PC-3 (cell line): ENCODE data around the gene DPYSL4. TPM values are rescaled to one million over a fixed set of nuclear protein-coding genes. Genes with fewer than 3 reads are reported as not detected.

Experiments used
- ATAC-seq: fragments of 200-7000 bp; cut with Tn5 transposase; 2 replicates; pipeline ENCODE4 v1.9.1; 2020; ENCODE audit warnings: mild to moderate bottlenecking, moderate library complexity
- BruUV-seq: library from RNA; stranded (reverse); fragments of 400-500 nt; replicated peaks from 2 replicates; lab custom pipeline; 2021; lab: Mats Ljungman, UMichigan
- CTCF ChIA-PET: fragments of 300-600 bp; sonication (Branson Sonifier 250); formaldehyde crosslinking; loops from one replicate; lab custom pipeline; 2022; ENCODE audit warnings: antibody characterized with exemption; lab: Charles Lee
- POLR2A ChIA-PET: fragments of 300-600 bp; sonication (Branson Sonifier 250); formaldehyde crosslinking; loops from one replicate; lab custom pipeline; 2022; ENCODE audit warnings: antibody characterized with exemption; ENCODE audit not compliant: unreplicated experiment; lab: Charles Lee
- DNase-seq: peaks from one replicate; pipeline ENCODE4 v3.0.0-alpha.2; 2015
- H2AFZ ChIP-seq: fragments of 300-600 bp; sonication (generic); 2 replicates; pipeline ENCODE4 v1.6.0; 2016; ENCODE audit warnings: antibody characterized with exemption, low read length
- H3F3A ChIP-seq: fragments of 300-600 bp; sonication (generic); one replicate; pipeline ENCODE4 v1.6.0; 2017; ENCODE audit warnings: antibody characterized with exemption, low read length, control low read depth, mild to moderate bottlenecking; ENCODE audit not compliant: unreplicated experiment
- H3K27ac ChIP-seq: fragments of 300-600 bp; sonication (generic); 2 replicates; pipeline ENCODE4 v1.5.1; 2016; ENCODE audit warnings: mild to moderate bottlenecking, low read length
- H3K27me3 ChIP-seq: fragments of 300-600 bp; sonication (generic); 2 replicates; pipeline ENCODE4 v1.6.1; 2016; ENCODE audit warnings: low read length, mixed read lengths
- H3K36me3 ChIP-seq: fragments of 300-600 bp; sonication (generic); 2 replicates; pipeline ENCODE4 v1.6.1; 2016; ENCODE audit warnings: low read depth, mixed run types, low read length, mixed read lengths
- H3K4me1 ChIP-seq: fragments of 300-600 bp; sonication (generic); 2 replicates; pipeline ENCODE4 v1.5.1; 2016; ENCODE audit warnings: low read length; ENCODE audit not compliant: insufficient read depth
- H3K4me2 ChIP-seq: fragments of 300-600 bp; sonication (generic); 2 replicates; pipeline ENCODE4 v1.6.0; 2016; ENCODE audit warnings: low read length
- H3K4me3 ChIP-seq: fragments of 300-600 bp; sonication (generic); 2 replicates; pipeline ENCODE4 v1.5.1; 2016; ENCODE audit warnings: mild to moderate bottlenecking, low read length, mixed read lengths
- H3K79me2 ChIP-seq: fragments of 300-600 bp; sonication (generic); 2 replicates; pipeline ENCODE4 v1.6.1; 2017; ENCODE audit warnings: low read length, mixed read lengths
- H3K9ac ChIP-seq: fragments of 300-600 bp; sonication (generic); 2 replicates; pipeline ENCODE4 v1.6.0; 2016; ENCODE audit warnings: mild to moderate bottlenecking, low read length
- H3K9me2 ChIP-seq: fragments of 300-600 bp; sonication (generic); replicated peaks from 2 replicates; pipeline ENCODE4 v1.6.1; 2016; ENCODE audit warnings: mixed run types, low read length, mixed read lengths
- H3K9me3 ChIP-seq: fragments of 300-600 bp; sonication (generic); 2 replicates; pipeline ENCODE4 v1.6.1; 2016; ENCODE audit warnings: low read length, mixed read lengths
- H4K20me1 ChIP-seq: fragments of 300-600 bp; sonication (generic); 2 replicates; pipeline ENCODE4 v1.6.1; 2016; ENCODE audit warnings: low read length, mixed read lengths
- CTCF ChIP-seq: fragments of 300-600 bp; sonication (generic); conservative IDR thresholded peaks from 2 replicates; pipeline ENCODE4 v1.5.1; 2017; ENCODE audit warnings: antibody characterized with exemption, low read depth, mild to moderate bottlenecking, low read length
- EZH2 ChIP-seq: fragments of 300-600 bp; sonication (generic); IDR thresholded peaks from one replicate; pipeline ENCODE4 v1.6.1; 2017; ENCODE audit warnings: antibody characterized with exemption, mild to moderate bottlenecking, low read length; ENCODE audit not compliant: unreplicated experiment
- EZH2phosphoT487 ChIP-seq: fragments of 300-600 bp; sonication (generic); IDR thresholded peaks from 2 replicates; pipeline ENCODE4 v1.6.1; 2018; ENCODE audit warnings: mild to moderate bottlenecking, antibody characterized with exemption, low read length, borderline replicate concordance
- intact Hi-C: fragments of 100-400 bp; cut with micrococcal nuclease; formaldehyde crosslinking; loops from 2 replicates; pipeline ENCODE4 v1.9.0; 2023
- total RNA-seq: library from RNA; depleted of rRNA; stranded (reverse); fragments of >200 nt; gene quantifications from 2 replicates; pipeline ENCODE4 v1.2.3, GENCODE V29; 2014

The DPYSL4 gene
- total RNA-seq, 1 experiment from 2014 or later = 10.2 TPM

- Histone ChIP-seq H3K4me2 (no peak overlapping the region), H3K79me2 (no peaks in the 10 kb centered on the region), H3K27me3 (no peaks in the 10 kb centered on the region), H2AFZ (no peak overlapping the region), H3K9me2 (no peaks in the 10 kb centered on the region), H4K20me1 (no peaks in the 10 kb centered on the region), H3F3A (no peaks in the 10 kb centered on the region), H3K9me3 (no peaks in the 10 kb centered on the region), H3K27ac (no peak overlapping the region), H3K4me3 (no peak overlapping the region), H3K9ac (no peak overlapping the region), H3K36me3 (no peaks in the 10 kb centered on the region), H3K4me1 (no peaks in the 10 kb centered on the region)
- CTCF ChIA-PET = no interaction called here
- intact Hi-C loops = no loop called here
- TF ChIP-seq EZH2phosphoT487 (no peak), CTCF (no peak), EZH2 (no peak)
- ATAC-seq (no peak), DNase-seq (no peak)
- POLR2A ChIA-PET = no interaction called here
- BruUV-seq = no TSS peak
Measured at GRCh38 chr10:132204078-132204780, 17.5 kb downstream of the DPYSL4 start.

- BruUV-seq = no TSS peak
Measured at GRCh38 chr10:132204781-132205473, 18.2 kb downstream of the DPYSL4 start.

More at GRCh38 chr10:132204781-132205473, 18.2 kb downstream of the DPYSL4 start:
- Histone ChIP-seq H3K36me3 (no peaks in the 10 kb centered on the region), H3K79me2 (no peaks in the 10 kb centered on the region), H3K9ac (no peak overlapping the region), H3K9me2 (no peaks in the 10 kb centered on the region), H3K4me2 (no peak overlapping the region), H3K4me3 (no peak overlapping the region), H3K9me3 (no peaks in the 10 kb centered on the region), H2AFZ (no peak overlapping the region), H4K20me1 (no peaks in the 10 kb centered on the region), H3K27me3 (no peaks in the 10 kb centered on the region), H3K4me1 (no peaks in the 10 kb centered on the region), H3F3A (no peaks in the 10 kb centered on the region), H3K27ac (no peak overlapping the region)
- CTCF ChIA-PET = no interaction called here
- intact Hi-C loops = no loop called here
- no peak for DNase-seq
- no peak for TF ChIP-seq EZH2phosphoT487
- no peak for TF ChIP-seq EZH2
- no peak for TF ChIP-seq CTCF
- POLR2A ChIA-PET = no interaction called here
- no peak for ATAC-seq
